Activated naive CD8-positive, alpha-beta T cell treated with anti-CD3 and anti-CD28 coated beads, Interleukin-2, amount 50 U/mL, for 24 hours (primary cell): Measurements from ENCODE around the gene SIRT1.
A peak's percentile ranks its signal among the peaks of the same experiment; 100 is the strongest.

Source experiments
- ATAC-seq: fragments of 150-1000 bp; cut with Tn5 transposase; one replicate; pipeline ENCODE4 v1.10.0; 2021
- DNase-seq: peaks from one replicate; pipeline ENCODE4 v3.0.0; 2021
- H3K27ac Mint-ChIP-seq: one replicate; pipeline ENCODE4 v1.8.0; 2021; ENCODE audit warnings: mild to moderate bottlenecking, mixed read lengths
- H3K27me3 Mint-ChIP-seq: one replicate; pipeline ENCODE4 v1.8.0; 2021; ENCODE audit warnings: mixed read lengths
- H3K36me3 Mint-ChIP-seq: one replicate; pipeline ENCODE4 v1.8.0; 2021; ENCODE audit warnings: low read depth, mixed read lengths
- H3K4me1 Mint-ChIP-seq: one replicate; pipeline ENCODE4 v1.8.0; 2021; ENCODE audit warnings: mixed read lengths
- H3K4me3 Mint-ChIP-seq: one replicate; pipeline ENCODE4 v1.8.0; 2021; ENCODE audit warnings: mild to moderate bottlenecking, moderate library complexity, mixed read lengths
- H3K9me3 Mint-ChIP-seq: one replicate; pipeline ENCODE4 v1.8.0; 2021; ENCODE audit warnings: mixed read lengths

SIRT1 gene

DNA sequence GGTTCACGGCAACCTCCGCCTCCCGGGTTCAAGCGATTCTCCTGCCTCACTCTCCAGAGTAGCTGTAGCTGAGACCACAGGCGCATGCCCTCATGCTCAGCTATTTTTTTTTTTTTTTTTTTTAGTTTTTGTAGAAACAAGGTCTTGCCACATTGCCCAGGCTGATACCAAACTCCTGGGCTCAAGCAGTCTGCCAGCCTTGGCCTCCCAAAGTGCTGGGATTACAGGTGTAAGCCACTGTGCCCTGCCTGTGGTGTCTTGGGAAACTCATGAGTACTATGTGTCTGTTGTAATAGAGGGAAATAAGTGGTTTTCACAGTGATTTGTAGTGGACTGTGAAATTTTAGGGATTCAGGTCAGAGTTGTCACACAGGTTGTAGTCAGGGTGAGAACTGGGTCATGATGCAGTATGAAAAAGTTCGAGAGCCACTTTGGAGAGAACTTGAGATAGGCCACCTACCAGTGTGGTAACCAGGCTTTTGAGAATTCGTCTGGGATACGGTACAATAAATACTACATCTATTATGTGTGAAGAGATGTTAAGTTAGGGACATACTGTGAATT, 30.4 kb downstream of the SIRT1 start:
- no peaks in the 10 kb centered on the region for H3K27me3 Mint-ChIP-seq
- H3K4me3 Mint-ChIP-seq = no peak overlapping the region
- H3K9me3 Mint-ChIP-seq = no peaks in the 10 kb centered on the region
- ATAC-seq (no peak), DNase-seq (no peak)
- H3K36me3 Mint-ChIP-seq = peaks cover 41% of the 10 kb centered on the region
- H3K27ac Mint-ChIP-seq = no peak overlapping the region
- H3K4me1 Mint-ChIP-seq = peaks cover 18% of the 10 kb centered on the region

GRCh38 chr10:67917169-67917568, 32.7 kb downstream of the SIRT1 start:
- Mint-ChIP-seq H3K27ac (peak overlapping the region; percentile 9), H3K4me3 (no peak overlapping the region), H3K4me1 (peaks cover 14% of the 10 kb centered on the region), H3K36me3 (peaks cover 38% of the 10 kb centered on the region), H3K27me3 (no peaks in the 10 kb centered on the region), H3K9me3 (no peaks in the 10 kb centered on the region)
- DNase-seq = no peak
- ATAC-seq = no peak

- H3K27ac Mint-ChIP-seq = no peak overlapping the region
- H3K27me3 Mint-ChIP-seq = no peaks in the 10 kb centered on the region
- H3K36me3 Mint-ChIP-seq = peaks cover 36% of the 10 kb centered on the region
These were observed 33.2 kb downstream of the SIRT1 start for GRCh38 chr10:67917679-67918078.

DNA sequence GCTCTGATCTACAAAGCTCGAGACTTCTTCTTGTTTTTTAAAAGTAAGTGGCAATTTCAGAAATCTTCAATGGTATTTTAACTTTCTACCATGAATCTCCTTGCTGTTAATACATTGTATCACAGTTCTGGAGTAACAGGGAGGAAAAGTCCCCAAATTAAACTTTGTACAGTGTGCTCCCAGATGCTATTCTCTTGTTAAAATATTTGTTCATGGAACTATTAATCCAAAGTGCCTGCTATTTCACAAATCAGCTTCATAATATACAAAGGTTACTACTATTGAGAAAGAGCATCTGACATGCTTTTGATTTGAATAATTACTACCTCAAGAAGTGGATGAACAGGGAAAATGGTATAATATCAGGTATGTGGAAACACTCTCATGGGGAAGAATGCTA, 36.6 kb downstream of the SIRT1 start:
- Mint-ChIP-seq H3K9me3 (no peaks in the 10 kb centered on the region), H3K4me1 (peaks cover 4% of the 10 kb centered on the region), H3K27me3 (no peaks in the 10 kb centered on the region), H3K27ac (no peak overlapping the region), H3K4me3 (no peak overlapping the region), H3K36me3 (peaks cover 26% of the 10 kb centered on the region)
- DNase-seq = no peak
- no peak for ATAC-seq

More at GRCh38 chr10:67917679-67918078, 33.2 kb downstream of the SIRT1 start:
- H3K9me3 Mint-ChIP-seq = no peaks in the 10 kb centered on the region
- H3K4me3 Mint-ChIP-seq = no peak overlapping the region
- ATAC-seq = no peak
- no peak for DNase-seq
- H3K4me1 Mint-ChIP-seq = peaks cover 9% of the 10 kb centered on the region

DNA sequence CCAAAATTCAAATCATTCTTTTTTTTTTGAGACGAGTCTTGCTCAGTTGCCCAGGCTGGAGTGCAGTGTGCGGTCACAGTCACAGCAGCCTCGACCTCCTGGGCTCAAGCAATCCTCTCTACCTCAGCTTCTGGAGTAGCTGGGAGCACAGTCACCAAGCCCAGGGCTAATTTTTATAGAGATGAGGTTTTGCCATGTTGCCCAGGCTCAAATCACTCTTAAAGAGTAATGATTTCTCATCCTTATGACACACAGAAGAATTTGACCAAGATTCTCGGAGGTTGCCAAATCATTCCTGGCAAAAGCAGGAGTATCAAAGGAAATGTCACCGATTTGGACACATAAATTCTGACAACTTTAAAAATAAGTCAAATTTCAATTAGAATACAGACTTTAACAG, 39.1 kb downstream of the SIRT1 start:
- DNase-seq (no peak), ATAC-seq (no peak)
- Mint-ChIP-seq H3K36me3 (peaks cover 21% of the 10 kb centered on the region), H3K4me1 (no peaks in the 10 kb centered on the region), H3K4me3 (no peak overlapping the region), H3K27ac (no peak overlapping the region), H3K27me3 (no peaks in the 10 kb centered on the region), H3K9me3 (no peaks in the 10 kb centered on the region)

DNA sequence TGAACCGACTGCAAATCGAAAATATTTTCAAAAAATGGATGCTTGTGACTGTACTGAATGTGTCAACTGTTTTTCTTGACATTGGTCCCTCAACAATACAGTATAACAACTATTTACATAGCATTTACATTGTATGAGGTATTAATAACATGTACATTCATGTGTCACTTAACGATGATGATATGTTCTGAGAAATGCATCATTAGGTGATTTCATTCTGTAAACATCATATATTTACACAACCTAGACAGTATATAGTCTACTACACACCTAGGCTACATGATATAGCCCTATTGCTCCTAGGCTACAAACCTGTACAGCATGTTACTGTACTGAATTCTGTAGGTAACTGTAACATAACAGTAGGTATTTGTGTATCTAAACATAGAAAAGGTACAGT, 39.7 kb downstream of the SIRT1 start:
- no peak overlapping the region for H3K4me3 Mint-ChIP-seq
- H3K36me3 Mint-ChIP-seq = peaks cover 21% of the 10 kb centered on the region
- H3K27me3 Mint-ChIP-seq = no peaks in the 10 kb centered on the region
- no peaks in the 10 kb centered on the region for H3K4me1 Mint-ChIP-seq
- DNase-seq = no peak
- H3K9me3 Mint-ChIP-seq = no peaks in the 10 kb centered on the region
- ATAC-seq = no peak
- no peak overlapping the region for H3K27ac Mint-ChIP-seq

DNA sequence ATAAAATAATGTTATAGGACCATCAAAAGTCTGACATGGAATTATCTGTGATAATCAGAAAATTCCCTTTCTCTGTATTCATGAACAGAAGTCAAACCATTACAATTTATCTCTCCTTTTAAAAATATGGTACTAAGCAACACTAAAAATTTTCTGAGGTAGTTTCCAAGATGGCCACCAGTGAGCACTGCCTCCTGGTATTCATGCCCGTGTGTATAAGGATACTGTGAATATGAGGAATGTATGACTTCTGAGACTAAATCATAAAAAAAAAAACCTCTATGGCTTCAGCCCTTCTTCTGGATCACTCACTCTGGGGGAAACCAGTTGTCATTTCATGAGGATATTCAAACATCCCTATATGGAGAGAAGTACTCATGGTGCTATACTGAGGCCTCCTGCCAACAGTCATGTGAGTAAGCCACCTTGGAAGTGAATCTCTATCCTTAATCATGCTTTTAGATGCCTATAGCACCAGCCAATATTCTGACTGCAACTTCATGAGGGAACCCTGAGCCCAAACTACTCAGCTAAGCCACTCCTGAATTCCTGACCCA, 41.1 kb downstream of the SIRT1 start:
- Mint-ChIP-seq H3K27ac (no peak overlapping the region), H3K9me3 (no peaks in the 10 kb centered on the region), H3K27me3 (no peaks in the 10 kb centered on the region), H3K4me1 (no peaks in the 10 kb centered on the region), H3K36me3 (peaks cover 24% of the 10 kb centered on the region), H3K4me3 (no peak overlapping the region)
- DNase-seq = no peak
- no peak for ATAC-seq

- DNase-seq (no peak), ATAC-seq (no peak)
- Mint-ChIP-seq H3K27me3 (no peaks in the 10 kb centered on the region), H3K36me3 (peaks cover 24% of the 10 kb centered on the region), H3K4me3 (no peak overlapping the region), H3K4me1 (no peaks in the 10 kb centered on the region), H3K27ac (peak overlapping the region; percentile 49), H3K9me3 (no peaks in the 10 kb centered on the region)
These were observed 42.5 kb downstream of the SIRT1 start for GRCh38 chr10:67926951-67927350.

GRCh38 chr10:67933199-67933598, 48.7 kb downstream of the SIRT1 start:
- Mint-ChIP-seq H3K4me3 (no peak overlapping the region), H3K27me3 (no peaks in the 10 kb centered on the region), H3K4me1 (no peaks in the 10 kb centered on the region), H3K9me3 (no peaks in the 10 kb centered on the region), H3K36me3 (peaks cover 23% of the 10 kb centered on the region), H3K27ac (no peak overlapping the region)
- no peak for DNase-seq
- no peak for ATAC-seq

- Mint-ChIP-seq H3K27me3 (no peaks in the 10 kb centered on the region), H3K4me3 (no peak overlapping the region), H3K36me3 (peaks cover 21% of the 10 kb centered on the region), H3K4me1 (no peaks in the 10 kb centered on the region), H3K9me3 (no peaks in the 10 kb centered on the region), H3K27ac (no peak overlapping the region)
- DNase-seq (no peak), ATAC-seq (no peak)
These were observed 49.9 kb downstream of the SIRT1 start for GRCh38 chr10:67934336-67934735.

DNA sequence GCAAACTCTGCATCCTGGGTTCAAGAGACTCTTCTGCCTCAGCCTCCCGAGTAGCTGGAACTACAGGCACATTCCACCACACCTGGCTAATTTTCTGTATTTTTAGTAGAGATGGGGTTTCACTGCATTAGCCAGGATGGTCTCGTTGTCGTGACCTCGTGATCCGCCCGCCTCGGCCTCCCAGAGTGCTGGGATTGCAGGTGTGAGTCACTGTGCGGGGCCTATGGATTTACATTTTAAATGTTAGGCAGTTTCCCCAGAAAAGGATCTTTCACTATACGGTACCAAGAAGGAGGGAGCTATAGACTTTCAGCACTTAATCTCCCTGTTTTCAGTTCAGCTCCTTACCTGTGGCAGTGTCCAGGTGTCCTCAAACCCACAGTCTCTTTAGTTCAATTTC, 50.8 kb downstream of the SIRT1 start:
- DNase-seq = no peak
- Mint-ChIP-seq H3K36me3 (peaks cover 19% of the 10 kb centered on the region), H3K27me3 (no peaks in the 10 kb centered on the region), H3K9me3 (no peaks in the 10 kb centered on the region), H3K27ac (no peak overlapping the region), H3K4me1 (no peaks in the 10 kb centered on the region), H3K4me3 (no peak overlapping the region)
- ATAC-seq = no peak

GRCh38 chr10:67936416-67936815, 52.0 kb downstream of the SIRT1 start:
- Mint-ChIP-seq H3K4me3 (no peak overlapping the region), H3K27ac (no peak overlapping the region), H3K4me1 (no peaks in the 10 kb centered on the region), H3K9me3 (no peaks in the 10 kb centered on the region), H3K36me3 (peaks cover 17% of the 10 kb centered on the region), H3K27me3 (no peaks in the 10 kb centered on the region)
- ATAC-seq (no peak), DNase-seq (no peak)

DNA sequence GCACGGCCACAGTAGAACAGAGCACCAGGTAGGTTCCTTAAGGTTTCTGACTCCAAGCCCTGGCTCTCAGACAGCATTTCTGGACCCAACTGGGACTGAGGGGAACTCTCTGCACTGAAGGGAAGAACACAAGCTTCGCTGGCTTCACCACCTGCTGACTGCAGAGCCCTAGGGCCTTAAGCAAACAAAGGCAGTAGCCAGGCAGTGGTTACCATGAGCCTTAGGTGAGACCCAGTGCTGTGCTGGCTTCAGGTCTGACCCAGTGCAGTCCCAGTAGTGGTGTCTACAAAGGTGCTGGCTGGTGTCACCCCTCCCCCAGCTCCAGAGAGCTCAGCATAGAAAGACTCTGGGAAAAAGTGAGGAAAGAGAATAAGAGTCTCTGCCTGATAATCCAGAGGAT, 59.5 kb downstream of the SIRT1 start:
- Mint-ChIP-seq H3K4me1 (no peaks in the 10 kb centered on the region), H3K27ac (no peak overlapping the region), H3K9me3 (peaks cover 7% of the 10 kb centered on the region), H3K4me3 (no peak overlapping the region), H3K27me3 (no peaks in the 10 kb centered on the region), H3K36me3 (peaks cover 42% of the 10 kb centered on the region)
- ATAC-seq = no peak
- no peak for DNase-seq

- no peaks in the 10 kb centered on the region for H3K4me1 Mint-ChIP-seq
- no peaks in the 10 kb centered on the region for H3K9me3 Mint-ChIP-seq
- no peak overlapping the region for H3K4me3 Mint-ChIP-seq
- H3K36me3 Mint-ChIP-seq = peaks cover 31% of the 10 kb centered on the region
- H3K27me3 Mint-ChIP-seq = no peaks in the 10 kb centered on the region
- H3K27ac Mint-ChIP-seq = no peak overlapping the region
- no peak for ATAC-seq
- no peak for DNase-seq
These were observed 71.2 kb downstream of the SIRT1 start for GRCh38 chr10:67955614-67956013.

DNA sequence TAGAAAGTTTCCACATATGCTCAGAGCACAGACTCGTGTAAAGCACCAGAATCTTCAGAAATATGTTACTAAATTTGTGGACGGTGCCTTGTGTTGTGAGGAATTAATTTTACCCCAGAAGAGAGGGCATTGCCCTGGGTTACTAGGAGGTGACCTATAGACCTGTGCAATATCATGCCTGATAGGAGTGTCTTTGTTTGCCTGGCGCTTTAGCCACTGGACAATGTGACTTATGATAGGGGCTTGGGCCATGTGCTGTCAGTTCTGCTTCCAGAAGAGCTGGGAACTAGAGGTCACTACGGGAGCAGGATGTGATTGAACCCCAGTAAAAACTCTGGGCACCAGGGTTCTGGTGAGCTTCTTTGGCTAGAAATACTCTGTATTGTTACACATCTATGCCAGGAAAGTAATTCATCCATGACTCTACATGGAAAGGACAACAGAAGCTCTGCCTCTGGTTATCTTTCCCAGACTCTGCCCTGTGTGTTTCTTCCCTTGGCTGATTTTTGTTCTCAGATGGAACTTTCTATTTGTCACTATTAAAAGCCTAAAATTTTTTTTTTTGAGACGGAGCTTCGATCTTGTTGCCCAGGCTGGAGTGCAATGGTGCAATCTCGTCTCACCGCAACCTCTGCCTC, 75.5 kb downstream of the SIRT1 start:
- no peaks in the 10 kb centered on the region for H3K9me3 Mint-ChIP-seq
- no peaks in the 10 kb centered on the region for H3K4me1 Mint-ChIP-seq
- H3K27ac Mint-ChIP-seq = no peak overlapping the region
- H3K36me3 Mint-ChIP-seq = peaks cover 16% of the 10 kb centered on the region
- ATAC-seq (no peak), DNase-seq (no peak)
- H3K27me3 Mint-ChIP-seq = no peaks in the 10 kb centered on the region
- H3K4me3 Mint-ChIP-seq = no peak overlapping the region
